GM23338 (cell line): ENCODE data around the gene HCN1. TPM values are rescaled to one million over a fixed set of nuclear protein-coding genes. Genes with fewer than 3 reads are reported as not detected.

Experiments
- ATAC-seq: fragments of 200-7000 bp; cut with Tn5 transposase; 3 replicates; pipeline ENCODE4 v1.9.1; 2020
- DNase-seq: peaks from one replicate; pipeline ENCODE4 v3.0.0-alpha.2; 2015; ENCODE audit warnings: low spot score
- H2AFZ ChIP-seq: fragments of 200-600 bp; sonication (generic); 2 replicates; pipeline ENCODE4 v1.8.0; 2016; ENCODE audit warnings: antibody characterized with exemption, mild to moderate bottlenecking, moderate library complexity
- H3F3A ChIP-seq: fragments of 200-600 bp; sonication (generic); replicated peaks from 2 replicates; pipeline ENCODE4 v1.8.0; 2017; ENCODE audit warnings: antibody characterized with exemption, mixed run types, low read depth
- H3K27ac ChIP-seq: fragments of 200-600 bp; sonication (generic); 2 replicates; pipeline ENCODE4 v1.6.1; 2016; ENCODE audit warnings: low read depth
- H3K27me3 ChIP-seq: fragments of 200-600 bp; sonication (generic); 2 replicates; pipeline ENCODE4 v1.8.0; 2016; ENCODE audit warnings: mild to moderate bottlenecking, mixed run types, moderate library complexity; ENCODE audit not compliant: insufficient read depth
- H3K36me3 ChIP-seq: fragments of 200-600 bp; sonication (generic); 2 replicates; pipeline ENCODE4 v1.8.0; 2016; ENCODE audit warnings: mild to moderate bottlenecking; ENCODE audit not compliant: insufficient read depth
- H3K4me1 ChIP-seq: fragments of 200-600 bp; sonication (generic); 2 replicates; pipeline ENCODE4 v1.8.0; 2016; ENCODE audit warnings: mild to moderate bottlenecking, moderate library complexity; ENCODE audit not compliant: insufficient read depth
- H3K4me2 ChIP-seq: fragments of 200-600 bp; sonication (generic); 2 replicates; pipeline ENCODE4 v1.7.1; 2017; ENCODE audit warnings: mixed run types
- H3K4me3 ChIP-seq: fragments of 200-600 bp; sonication (generic); 2 replicates; pipeline ENCODE4 v1.6.1; 2016; ENCODE audit warnings: mixed run types
- H3K79me2 ChIP-seq: fragments of 200-600 bp; sonication (generic); replicated peaks from 2 replicates; pipeline ENCODE4 v1.8.0; 2017; ENCODE audit warnings: mild to moderate bottlenecking; ENCODE audit not compliant: insufficient read depth
- H3K9me2 ChIP-seq: fragments of 200-600 bp; sonication (generic); 2 replicates; pipeline ENCODE4 v1.8.0; 2017; ENCODE audit not compliant: insufficient read depth
- H4K20me1 ChIP-seq: fragments of 200-600 bp; sonication (generic); replicated peaks from 2 replicates; pipeline ENCODE4 v1.8.0; 2017; ENCODE audit warnings: mild to moderate bottlenecking; ENCODE audit not compliant: insufficient read depth
- H3K27ac Mint-ChIP-seq: 2 replicates; pipeline ENCODE4 v1.8.0; 2020; ENCODE audit warnings: inconsistent platforms, mild to moderate bottlenecking, moderate library complexity, mixed read lengths
- H3K27me3 Mint-ChIP-seq: 3 replicates; pipeline ENCODE4 v1.8.0; 2022; ENCODE audit warnings: low read depth, mild to moderate bottlenecking, moderate library complexity, mixed read lengths, inconsistent platforms; ENCODE audit not compliant: insufficient read depth, poor library complexity
- H3K36me3 Mint-ChIP-seq: 3 replicates; pipeline ENCODE4 v1.8.0; 2021; ENCODE audit warnings: low read depth, mild to moderate bottlenecking, inconsistent platforms, moderate library complexity, mixed read lengths
- H3K4me1 Mint-ChIP-seq: 3 replicates; pipeline ENCODE4 v1.8.0; 2020; ENCODE audit warnings: mild to moderate bottlenecking, inconsistent platforms, mixed read lengths
- H3K4me3 Mint-ChIP-seq: 3 replicates; pipeline ENCODE4 v1.8.0; 2021; ENCODE audit warnings: moderate library complexity, mild to moderate bottlenecking, inconsistent platforms, mixed read lengths
- H3K9me3 Mint-ChIP-seq: 3 replicates; pipeline ENCODE4 v1.8.0; 2020; ENCODE audit warnings: moderate library complexity, mild to moderate bottlenecking, inconsistent platforms, mixed read lengths
- CREB1 ChIP-seq: fragments of 250-450 bp; sonication (Bioruptor Pico); IDR thresholded peaks from 2 replicates; pipeline ENCODE4 v1.5.0; 2020; ENCODE audit warnings: low read depth, mild to moderate bottlenecking, moderate library complexity
- CTCF ChIP-seq, 2 experiments: fragments of 200-600 bp in 1 of 2; sonication (generic) in 1 of 2; conservative IDR thresholded peaks; 2 replicates each; pipeline versions ENCODE4 v1.5.1 to v1.6.1; 2016 to 2017; ENCODE audit warnings: antibody characterized with exemption in 2 of 2, low read depth in 2 of 2, mild to moderate bottlenecking in 2 of 2, moderate library complexity in 1 of 2
- ETS1 ChIP-seq: IDR thresholded peaks from 2 replicates; pipeline ENCODE4 v1.6.1; 2016; ENCODE audit warnings: antibody characterized with exemption
- EZH2 ChIP-seq: fragments of 200-600 bp; sonication (generic); IDR thresholded peaks from one replicate; pipeline ENCODE4 v1.8.0; 2017; ENCODE audit warnings: antibody characterized with exemption, mild to moderate bottlenecking, low read depth; ENCODE audit not compliant: unreplicated experiment
- EZH2phosphoT487 ChIP-seq: fragments of 200-600 bp; sonication (generic); IDR thresholded peaks from one replicate; pipeline ENCODE4 v1.8.1; 2018; ENCODE audit warnings: antibody characterized with exemption; ENCODE audit not compliant: unreplicated experiment
- JUNB ChIP-seq: IDR thresholded peaks from one replicate; pipeline ENCODE4 v1.6.1; 2016; ENCODE audit warnings: antibody characterized with exemption; ENCODE audit not compliant: unreplicated experiment
- NANOG ChIP-seq: IDR thresholded peaks from 2 replicates; pipeline ENCODE4 v1.6.1; 2016; ENCODE audit warnings: antibody characterized with exemption, borderline replicate concordance
- POLR2AphosphoS5 ChIP-seq: IDR thresholded peaks from 2 replicates; pipeline ENCODE4 v1.6.1; 2016; ENCODE audit warnings: antibody characterized with exemption, low read depth
- REST ChIP-seq: IDR thresholded peaks from one replicate; pipeline ENCODE4 v1.6.1; 2018; ENCODE audit warnings: antibody characterized with exemption; ENCODE audit not compliant: unreplicated experiment
- STAT1 ChIP-seq: IDR thresholded peaks from one replicate; pipeline ENCODE4 v1.6.1; 2016; ENCODE audit warnings: antibody characterized with exemption; ENCODE audit not compliant: unreplicated experiment
- ZNF114 ChIP-seq: fragments of 250-450 bp; sonication (Bioruptor Pico); IDR thresholded peaks from 2 replicates; pipeline ENCODE4 v1.5.0; 2020; ENCODE audit warnings: mild to moderate bottlenecking, moderate library complexity
- ZNF331 ChIP-seq: fragments of 250-450 bp; sonication (Bioruptor Pico); IDR thresholded peaks from 2 replicates; pipeline ENCODE4 v1.5.0; 2020; ENCODE audit warnings: low read depth, mild to moderate bottlenecking, moderate library complexity
- ZNF462 ChIP-seq: fragments of 250-450 bp; sonication (Bioruptor Pico); IDR thresholded peaks from 2 replicates; pipeline ENCODE4 v1.5.0; 2020; ENCODE audit warnings: mild to moderate bottlenecking, moderate library complexity
- polyA plus RNA-seq: library from polyadenylated mRNA; unstranded; fragments of >200 nt; fragmentation: Nextera tagmentation; extraction: Ambion mirVana; gene quantifications from 2 replicates; pipeline ENCODE4 v1.2.1, GENCODE V29; 2016
- total RNA-seq: library from RNA; depleted of rRNA; stranded (reverse); fragments of >200 nt; shearing (Covaris generic); gene quantifications from 2 replicates; pipeline ENCODE4 v1.2.3, GENCODE V29; 2014

Gene HCN1
- total and polyA plus RNA-seq, 2 experiments from 2014 or later: 2.8 to 6.9 TPM

- Mint-ChIP-seq H3K4me3 (no peak overlapping the region), H3K9me3 (no peaks in the 10 kb centered on the region), H3K27ac (no peak overlapping the region), H3K36me3 (no peaks in the 10 kb centered on the region), H3K4me1 (peaks cover 9% of the 10 kb centered on the region), H3K27me3 (peaks cover 5% of the 10 kb centered on the region)
- Histone ChIP-seq H3K4me3 (no peak overlapping the region), H3K36me3 (no peaks in the 10 kb centered on the region), H3K4me2 (no peak overlapping the region), H4K20me1 (no peaks in the 10 kb centered on the region), H3K27ac (no peak overlapping the region), H3K9me2 (no peaks in the 10 kb centered on the region), H2AFZ (no peak overlapping the region), H3K27me3 (no peaks in the 10 kb centered on the region), H3K4me1 (0 out of 2 replicates have a peak, but pooled peaks cover 3% of the 10 kb centered on the region), H3F3A (no peaks in the 10 kb centered on the region), H3K79me2 (no peaks in the 10 kb centered on the region)
- ATAC-seq (peak; percentile 57), DNase-seq (no peak)
- no peak for TF ChIP-seq EZH2
- no peak for TF ChIP-seq REST
- no peak for TF ChIP-seq ZNF462 (CRISPR knock-in tag)
- TF ChIP-seq ZNF331 (CRISPR knock-in tag): no peak
- no peak for TF ChIP-seq EZH2phosphoT487
- TF ChIP-seq CREB1 (CRISPR knock-in tag): no peak
- TF ChIP-seq NANOG: no peak
- no peak for TF ChIP-seq ZNF114 (CRISPR knock-in tag)
- TF ChIP-seq STAT1: no peak
- no peak for TF ChIP-seq JUNB
- no peak for TF ChIP-seq ETS1
- TF ChIP-seq CTCF (conservative IDR thresholded peaks at IDR 0.05; ENCODE audit: low read depth in 2 of 2): no peak
- no peak for TF ChIP-seq POLR2AphosphoS5
These were observed 297.1 kb downstream of the HCN1 start for GRCh38 chr5:45399041-45399440.
